ENCODE data around the gene AIF1L.

The AIF1L gene

DNA sequence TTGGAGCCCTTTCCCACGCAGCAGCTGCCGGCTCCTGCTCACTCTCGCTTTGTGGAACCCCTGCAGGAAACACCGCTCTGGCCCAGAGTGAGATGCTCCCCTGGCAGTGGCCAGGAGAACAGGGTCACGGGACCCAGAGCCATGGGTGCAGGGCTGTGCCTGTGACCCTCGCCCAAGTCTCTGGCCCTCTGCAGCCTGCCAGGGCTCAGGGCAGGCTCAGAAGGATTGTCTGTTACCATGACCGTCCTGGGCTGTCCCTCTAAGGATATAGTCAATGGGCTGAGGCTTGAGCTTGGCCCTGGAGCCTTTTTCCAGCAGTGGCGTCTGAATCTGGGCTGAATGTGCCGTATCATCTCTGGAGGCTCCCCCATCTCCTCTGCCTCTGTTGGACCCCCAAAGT lies 28.7 kb upstream of the AIF1L start:
- DNase-seq (ENCODE audit: extremely low read depth, low read depth), result no peak
- TF ChIP-seq, protein P1, sequence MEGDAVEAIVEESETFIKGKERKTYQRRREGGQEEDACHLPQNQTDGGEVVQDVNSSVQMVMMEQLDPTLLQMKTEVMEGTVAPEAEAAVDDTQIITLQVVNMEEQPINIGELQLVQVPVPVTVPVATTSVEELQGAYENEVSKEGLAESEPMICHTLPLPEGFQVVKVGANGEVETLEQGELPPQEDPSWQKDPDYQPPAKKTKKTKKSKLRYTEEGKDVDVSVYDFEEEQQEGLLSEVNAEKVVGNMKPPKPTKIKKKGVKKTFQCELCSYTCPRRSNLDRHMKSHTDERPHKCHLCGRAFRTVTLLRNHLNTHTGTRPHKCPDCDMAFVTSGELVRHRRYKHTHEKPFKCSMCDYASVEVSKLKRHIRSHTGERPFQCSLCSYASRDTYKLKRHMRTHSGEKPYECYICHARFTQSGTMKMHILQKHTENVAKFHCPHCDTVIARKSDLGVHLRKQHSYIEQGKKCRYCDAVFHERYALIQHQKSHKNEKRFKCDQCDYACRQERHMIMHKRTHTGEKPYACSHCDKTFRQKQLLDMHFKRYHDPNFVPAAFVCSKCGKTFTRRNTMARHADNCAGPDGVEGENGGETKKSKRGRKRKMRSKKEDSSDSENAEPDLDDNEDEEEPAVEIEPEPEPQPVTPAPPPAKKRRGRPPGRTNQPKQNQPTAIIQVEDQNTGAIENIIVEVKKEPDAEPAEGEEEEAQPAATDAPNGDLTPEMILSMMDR (IDR thresholded peaks at IDR 0.05; ENCODE audit: low read depth, low read length), result no peak

DNA sequence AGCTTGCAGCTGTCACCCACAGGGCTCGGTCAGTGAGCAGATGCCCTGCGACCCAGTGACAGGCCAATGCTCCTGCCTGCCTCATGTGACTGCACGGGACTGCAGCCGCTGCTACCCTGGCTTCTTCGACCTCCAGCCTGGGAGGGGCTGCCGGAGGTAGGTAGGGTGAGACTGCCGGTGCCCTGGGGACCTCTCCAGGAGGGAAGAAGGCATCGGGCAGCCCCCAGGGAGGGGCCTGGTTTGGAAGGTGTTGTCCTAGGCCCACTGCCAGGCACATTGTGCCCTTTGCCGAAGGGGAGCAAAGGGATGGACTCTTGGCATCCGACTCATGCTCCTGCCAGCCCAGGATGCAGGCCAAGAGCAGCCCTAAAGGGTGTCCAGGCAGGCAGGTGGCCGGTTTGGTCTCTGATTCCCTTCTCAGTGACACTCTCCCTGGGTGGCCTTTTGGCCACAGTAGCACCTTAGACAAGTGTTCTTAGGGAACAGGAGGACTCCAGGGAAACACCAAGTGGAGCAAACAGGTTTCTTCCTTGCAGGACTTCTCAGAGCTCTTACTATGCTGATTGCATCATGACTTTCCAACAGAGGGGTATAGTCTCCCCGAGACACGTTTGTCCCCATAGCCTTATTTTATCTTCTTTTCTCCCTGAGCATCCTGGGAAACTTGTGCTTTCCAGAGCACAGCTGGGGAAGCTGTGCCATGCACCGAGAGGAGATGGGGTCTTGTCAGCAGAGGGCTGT lies 28.1 kb upstream of the AIF1L start:
- TF ChIP-seq, protein P1 (IDR thresholded peaks at IDR 0.05; ENCODE audit: low read depth, low read length), result no peak

DNA sequence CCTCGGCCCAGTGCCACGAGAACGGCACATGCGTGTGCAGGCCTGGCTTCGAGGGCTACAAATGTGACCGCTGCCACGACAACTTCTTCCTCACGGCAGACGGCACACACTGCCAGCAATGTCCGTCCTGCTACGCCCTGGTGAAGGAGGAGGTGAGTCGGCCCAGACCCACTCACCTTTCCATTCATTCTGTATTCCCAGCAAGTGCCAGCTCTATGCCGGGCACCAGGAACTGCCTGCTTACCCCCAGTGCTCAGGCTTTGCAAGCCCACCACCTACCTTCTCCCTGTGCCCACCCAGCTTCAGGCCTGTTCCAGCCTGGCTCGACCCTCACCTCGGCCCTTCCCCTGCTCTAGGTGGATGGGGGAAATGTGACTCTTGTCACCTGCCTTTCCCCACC lies 26.6 kb upstream of the AIF1L start:
- TF ChIP-seq, protein P1 (IDR thresholded peaks at IDR 0.05; ENCODE audit: low read depth, low read length), result no peak

More for the DNA sequence above, 28.1 kb upstream of the AIF1L start:
- DNase-seq (ENCODE audit: extremely low read depth, low read depth), result no peak

DNA sequence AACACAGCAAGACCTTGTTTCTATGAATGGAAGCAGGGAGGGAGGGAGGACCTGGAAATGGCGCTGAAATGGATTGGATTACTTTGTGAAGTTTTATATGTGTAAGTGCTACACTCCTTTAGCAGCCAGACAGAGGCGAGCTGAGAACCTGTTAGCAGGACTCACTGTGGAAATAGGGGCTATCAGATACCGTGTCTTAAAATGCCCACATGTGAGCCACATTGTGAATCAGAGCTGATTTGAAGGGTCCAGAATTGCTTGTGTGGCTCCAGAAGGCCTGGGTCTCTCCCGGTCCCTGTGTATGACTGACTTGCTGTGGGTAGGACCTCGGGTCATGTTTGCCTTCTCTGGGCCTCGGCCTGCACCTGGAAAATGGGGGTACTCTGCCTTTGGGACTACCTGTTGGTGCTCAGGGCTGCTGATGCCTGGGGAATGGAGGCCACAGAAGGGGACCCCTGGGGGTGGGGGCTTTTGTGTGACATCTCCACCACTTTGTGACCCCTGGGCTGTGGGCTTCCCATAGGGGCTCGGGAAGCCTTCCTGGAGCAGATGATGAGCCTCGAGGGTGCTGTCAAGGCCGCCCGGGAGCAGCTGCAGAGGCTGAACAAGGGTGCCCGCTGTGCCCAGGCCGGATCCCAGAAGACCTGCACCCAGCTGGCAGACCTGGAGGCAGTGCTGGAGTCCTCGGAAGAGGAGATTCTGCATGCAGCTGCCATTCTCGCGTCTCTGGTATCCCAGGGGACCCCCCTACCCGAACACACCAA lies 24.0 kb upstream of the AIF1L start:
- DNase-seq (ENCODE audit: extremely low read depth, low read depth), result no peak
- TF ChIP-seq, protein P1 (IDR thresholded peaks at IDR 0.05; ENCODE audit: low read depth, low read length), result no peak

More for the DNA sequence above, 26.6 kb upstream of the AIF1L start:
- no peak for DNase-seq (ENCODE audit: extremely low read depth, low read depth)

DNA sequence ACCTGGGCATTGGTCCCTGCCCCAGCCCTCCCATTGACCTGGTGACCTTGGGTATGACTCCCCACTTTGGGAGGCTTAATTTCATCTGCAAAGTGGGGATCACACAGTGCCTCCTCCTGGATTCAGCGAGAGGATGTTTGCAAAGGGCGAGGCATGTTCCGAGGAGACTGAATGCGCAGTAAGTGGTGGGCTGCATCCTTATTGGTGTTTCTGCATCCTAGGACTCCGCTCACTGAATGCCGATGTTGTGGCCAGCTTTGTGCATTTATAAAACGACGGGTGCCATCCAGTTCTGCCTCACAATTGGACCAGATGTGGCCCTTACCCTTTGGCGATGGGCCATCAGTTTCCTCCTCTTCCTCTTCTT lies 23.5 kb upstream of the AIF1L start:
- TF ChIP-seq, protein P1 (IDR thresholded peaks at IDR 0.05; ENCODE audit: low read depth, low read length), result no peak

DNA sequence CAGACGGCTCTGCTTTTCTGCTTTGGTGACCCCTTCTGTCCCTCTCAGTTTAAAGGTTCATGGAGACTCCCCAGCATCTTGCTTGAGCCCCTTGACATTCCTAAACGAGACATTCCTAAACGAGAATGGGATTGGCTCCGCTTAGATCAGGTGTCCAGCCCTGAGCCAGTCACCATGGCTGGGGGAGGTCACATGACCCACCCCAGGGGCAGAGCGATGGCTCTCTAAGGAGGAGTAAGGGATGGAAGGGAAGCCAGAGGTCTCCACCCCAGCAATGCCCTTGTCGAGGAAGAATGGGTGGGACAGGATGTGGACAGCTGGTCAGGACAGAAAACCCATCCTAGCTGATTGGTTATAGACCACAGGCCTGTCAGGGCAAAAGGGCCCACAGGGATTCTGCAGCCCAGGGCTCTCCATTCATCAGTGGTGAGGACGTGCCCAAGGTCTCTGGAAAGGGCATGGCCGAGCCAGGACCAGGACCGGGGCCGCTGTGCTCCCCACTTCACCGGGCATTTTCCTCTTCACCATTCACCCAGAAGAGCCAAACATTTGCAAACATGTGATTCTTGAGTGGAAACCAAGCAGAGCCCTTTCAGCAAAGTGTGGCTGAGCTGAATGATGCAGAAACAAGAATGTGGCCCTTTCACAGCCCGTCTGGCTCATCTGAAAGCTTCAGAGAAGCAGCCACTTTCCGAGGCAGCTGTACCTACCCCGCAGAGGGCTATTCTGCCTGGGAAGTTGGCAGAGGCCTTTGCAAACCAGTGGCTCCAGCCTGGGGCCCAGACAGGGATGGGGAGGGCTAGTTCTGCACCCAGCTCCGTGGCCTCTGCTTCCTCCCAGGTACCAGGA lies 19.8 kb upstream of the AIF1L start:
- TF ChIP-seq, protein P1 (IDR thresholded peaks at IDR 0.05; ENCODE audit: low read depth, low read length), result no peak
- no peak for DNase-seq (ENCODE audit: extremely low read depth, low read depth)

More for the DNA sequence above, 23.5 kb upstream of the AIF1L start:
- no peak for DNase-seq (ENCODE audit: extremely low read depth, low read depth)

Measured in AG09319 (cell line).